Measurements from ENCODE around the gene DOK6. TPM values are rescaled to one million over a fixed set of nuclear protein-coding genes. Genes with fewer than 3 reads are reported as not detected.
"Not testable (repeated sequence)": the region's sequence is repeated elsewhere in the genome, so short reads cannot be mapped to it uniquely, and the experiment has no call there.

The DOK6 gene
- total RNA-seq, 1 donor from 2014 or later = 6.3 TPM

GRCh38 chr18:69813559-69813958 lies 412.9 kb downstream of the DOK6 start:
- intact Hi-C loops (cut with DNase I) = no loop called here
- no peak for DNase-seq (ENCODE audit: missing footprints)
- no peak for ATAC-seq

DNA sequence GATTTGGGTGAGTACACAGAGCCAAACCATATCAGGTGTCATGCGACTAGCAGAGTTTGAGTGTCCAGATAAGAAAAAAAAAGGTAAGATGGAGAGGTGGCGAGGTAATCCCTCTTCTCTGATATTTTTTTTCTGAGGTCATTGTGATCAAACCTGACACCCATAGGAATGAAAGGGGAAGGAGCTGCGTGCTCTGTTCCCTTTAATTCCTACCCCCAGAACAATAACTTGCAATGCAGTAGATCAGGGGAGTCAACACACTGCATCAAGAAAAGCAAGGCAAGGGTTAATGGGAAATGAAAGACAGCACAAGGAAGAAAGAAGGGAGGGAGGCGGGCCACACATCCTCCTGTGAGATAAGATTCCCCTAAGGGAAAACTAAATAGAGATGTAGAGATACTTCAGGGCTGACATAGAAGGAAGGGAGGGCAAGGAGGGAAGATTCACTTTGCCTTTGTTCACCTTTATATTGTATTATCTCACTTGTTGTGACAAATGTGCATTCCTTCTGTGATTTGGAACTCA lies 414.2 kb downstream of the DOK6 start:
- DNase-seq (ENCODE audit: missing footprints) (no peak), ATAC-seq (no peak)
- intact Hi-C loops (cut with DNase I) = no loop called here

- no peak for ATAC-seq
- DNase-seq (ENCODE audit: missing footprints) = no peak
- intact Hi-C loops (cut with DNase I) = no loop called here
Measured at GRCh38 chr18:69817335-69817940, 416.8 kb downstream of the DOK6 start.

- intact Hi-C loops (cut with DNase I) = no loop called here
- no peak for DNase-seq (ENCODE audit: missing footprints)
- ATAC-seq = no peak
Measured at GRCh38 chr18:69819460-69819859, 418.8 kb downstream of the DOK6 start.

DNA sequence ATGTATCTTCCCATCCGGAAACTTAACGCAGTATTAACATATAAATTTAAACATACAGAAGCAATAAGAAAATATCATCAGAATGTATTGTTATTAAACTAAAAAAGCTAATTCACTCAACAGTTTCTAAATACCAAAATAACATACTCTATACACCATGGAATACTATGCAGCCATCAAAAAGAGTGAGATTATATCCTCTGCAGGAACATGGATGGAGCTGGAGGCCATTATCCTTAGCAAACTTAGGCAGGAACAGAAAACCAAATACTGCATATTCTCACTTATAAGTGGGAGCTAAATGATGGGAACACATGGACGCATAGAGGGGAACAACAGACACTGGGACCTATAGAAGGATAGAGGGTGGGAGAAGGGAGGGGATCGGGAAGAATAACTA lies 419.9 kb downstream of the DOK6 start:
- ATAC-seq (no peak), DNase-seq (ENCODE audit: missing footprints) (no peak)
- intact Hi-C loops (cut with DNase I) = no loop called here

DNA sequence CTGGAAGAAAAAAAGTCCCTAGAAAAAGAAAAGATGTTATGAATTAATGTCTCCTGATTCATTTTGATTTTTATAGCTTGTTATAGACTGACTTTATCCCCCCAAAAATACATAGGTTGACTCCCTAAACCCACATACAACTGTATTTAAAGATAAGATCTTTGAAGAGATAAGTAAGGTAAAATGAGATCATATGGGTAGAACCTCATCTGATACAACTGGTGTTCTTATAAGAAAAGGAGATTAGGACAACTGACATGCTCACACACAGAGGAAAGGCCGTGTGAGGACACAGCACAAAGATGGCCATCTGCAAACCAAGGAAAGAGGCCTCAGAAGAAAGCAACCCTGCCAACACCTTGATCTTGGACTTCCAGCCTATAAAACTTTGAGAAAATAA lies 429.5 kb downstream of the DOK6 start:
- DNase-seq (ENCODE audit: missing footprints) (no peak), ATAC-seq (no peak)
- intact Hi-C loops (cut with DNase I) = no loop called here

GRCh38 chr18:69834980-69835379 lies 434.3 kb downstream of the DOK6 start:
- intact Hi-C loops (cut with DNase I); ATAC-seq: not testable (repeated sequence)
- peak; percentile 51 for DNase-seq (ENCODE audit: missing footprints)

GRCh38 chr18:69838003-69838402 lies 437.3 kb downstream of the DOK6 start:
- intact Hi-C loops (cut with DNase I) = no loop called here
- ATAC-seq (no peak), DNase-seq (ENCODE audit: missing footprints) (no peak)

DNA sequence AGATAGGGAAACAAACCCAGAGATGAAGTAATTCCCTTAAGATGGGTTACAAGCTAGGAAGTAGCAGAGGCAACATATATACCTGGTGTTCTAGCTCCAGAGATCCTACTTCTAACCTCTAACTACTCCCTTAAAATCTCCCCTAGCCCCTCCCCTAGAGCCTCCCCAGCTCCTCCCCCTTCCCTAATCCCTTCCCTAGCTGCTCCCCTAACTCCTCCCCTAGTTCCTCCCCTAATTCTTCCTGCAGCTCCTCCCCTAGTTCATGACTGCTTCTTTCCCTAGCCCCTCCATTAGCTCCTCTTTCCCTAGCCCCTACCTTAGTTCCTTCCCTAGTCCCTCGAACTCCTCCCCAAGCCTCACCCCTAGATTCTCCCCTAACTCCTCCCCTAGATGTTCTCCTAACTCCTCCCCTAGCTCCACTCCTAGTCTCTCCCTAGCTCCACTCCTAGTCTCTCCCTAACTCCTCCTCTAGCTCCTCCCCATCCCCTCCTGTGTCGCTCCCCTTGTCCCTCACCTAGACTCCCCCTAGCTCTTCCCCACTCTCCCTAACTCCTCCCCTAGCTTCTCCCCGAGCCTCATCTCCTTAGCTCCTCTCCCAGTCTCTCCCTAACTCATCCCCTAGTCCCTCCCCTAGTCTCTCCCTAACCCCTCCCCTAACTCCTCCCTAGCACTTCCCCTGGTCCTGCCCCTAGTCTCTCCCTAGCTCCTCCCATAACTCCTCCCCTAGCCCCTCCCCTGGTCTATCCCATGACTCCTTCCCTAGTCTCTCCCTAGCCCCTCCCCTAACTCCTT lies 438.1 kb downstream of the DOK6 start:
- intact Hi-C loops (cut with DNase I) = no loop called here
- no peak for DNase-seq (ENCODE audit: missing footprints)
- no peak for ATAC-seq

GRCh38 chr18:69839497-69839896 lies 438.8 kb downstream of the DOK6 start:
- ATAC-seq = no peak
- intact Hi-C loops (cut with DNase I) = no loop called here

GRCh38 chr18:69840001-69840400 lies 439.3 kb downstream of the DOK6 start:
- ATAC-seq = no peak
- intact Hi-C loops (cut with DNase I) = no loop called here
- no peak for DNase-seq (ENCODE audit: missing footprints)

More at GRCh38 chr18:69839497-69839896, 438.8 kb downstream of the DOK6 start:
- DNase-seq (ENCODE audit: missing footprints) = no peak

DNA sequence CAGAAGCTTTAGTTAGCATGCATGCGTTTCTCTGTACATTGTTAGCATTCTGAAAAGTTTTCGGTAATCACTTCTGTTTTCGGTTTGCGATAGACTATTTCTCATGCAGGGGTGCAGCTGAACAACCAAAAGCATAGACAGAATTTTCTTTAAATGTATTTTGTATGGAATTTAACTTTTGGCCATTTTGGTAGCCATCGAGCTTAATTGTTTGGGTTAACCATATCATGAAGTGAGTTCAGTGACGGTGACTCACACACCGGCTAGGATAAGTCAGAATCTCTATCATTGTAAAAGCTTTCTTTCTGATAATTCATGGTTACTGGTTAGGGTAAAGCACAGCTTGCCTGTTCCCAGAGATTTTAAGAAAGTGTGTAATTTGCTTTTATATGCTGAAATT lies 439.8 kb downstream of the DOK6 start:
- intact Hi-C loops (cut with DNase I) = no loop called here

DNA sequence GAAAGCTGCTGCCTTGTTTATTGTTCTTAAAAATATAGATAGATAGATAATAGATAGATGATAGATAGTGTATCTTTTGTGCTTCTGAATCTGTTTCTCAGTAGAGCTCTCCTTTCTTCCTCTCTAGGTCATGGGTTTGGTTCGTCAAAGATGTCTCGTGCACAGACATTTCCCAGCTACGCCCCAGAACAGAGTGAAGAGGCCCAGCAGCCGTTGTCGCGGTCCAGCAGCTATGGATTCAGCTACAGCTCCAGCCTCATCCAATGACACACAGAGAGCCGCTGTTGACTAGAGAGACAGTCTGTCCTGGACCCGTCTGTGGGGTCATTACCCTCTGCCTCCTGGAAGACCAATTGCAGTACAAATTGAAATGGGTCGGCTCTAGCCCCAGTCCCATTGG lies 440.4 kb downstream of the DOK6 start:
- intact Hi-C loops (cut with DNase I) = no loop called here

More for the DNA sequence above, 439.8 kb downstream of the DOK6 start:
- DNase-seq (ENCODE audit: missing footprints) (no peak), ATAC-seq (no peak)

GRCh38 chr18:69843015-69843414 lies 442.3 kb downstream of the DOK6 start:
- ATAC-seq (no peak), DNase-seq (ENCODE audit: missing footprints) (no peak)
- intact Hi-C loops (cut with DNase I) = no loop called here

More for the DNA sequence above, 440.4 kb downstream of the DOK6 start:
- DNase-seq (ENCODE audit: missing footprints) = no peak
- no peak for ATAC-seq

- intact Hi-C loops (cut with DNase I) = loop anchor here (5.0 kb wide), 1 partner anchor 228 kb away; no protein-coding TSS in a partner anchor
- DNase-seq (ENCODE audit: missing footprints) (no peak), ATAC-seq (no peak)
Measured at GRCh38 chr18:69844656-69845055, 444.0 kb downstream of the DOK6 start.

- no peak for DNase-seq (ENCODE audit: missing footprints)
- ATAC-seq = peak; percentile 46
- intact Hi-C loops (cut with DNase I) = loop anchor here (5.0 kb wide), 1 partner anchor 226 kb away; no protein-coding TSS in a partner anchor
Measured at GRCh38 chr18:69845593-69846506, 445.2 kb downstream of the DOK6 start.

DNA sequence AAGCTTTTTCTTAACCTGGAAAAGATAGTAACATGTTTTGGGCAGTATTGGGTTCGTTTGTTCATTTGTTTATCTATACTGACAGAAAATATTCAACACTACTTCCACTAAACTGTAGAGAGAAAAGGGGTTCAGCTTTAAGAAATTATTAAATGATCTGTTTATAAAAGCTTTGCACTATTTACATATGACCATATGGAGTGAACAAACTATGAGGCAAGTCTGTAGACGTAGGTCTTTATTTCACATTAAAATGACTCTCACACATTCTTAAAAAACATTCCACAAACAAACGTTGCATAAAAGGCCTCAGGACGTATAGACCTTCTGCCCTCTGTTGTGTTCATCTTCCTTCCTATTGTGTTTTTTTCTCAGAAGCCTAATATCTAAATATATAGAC lies 452.4 kb downstream of the DOK6 start:
- DNase-seq (ENCODE audit: missing footprints) = no peak
- ATAC-seq = no peak
- intact Hi-C loops (cut with DNase I) = no loop called here

DNA sequence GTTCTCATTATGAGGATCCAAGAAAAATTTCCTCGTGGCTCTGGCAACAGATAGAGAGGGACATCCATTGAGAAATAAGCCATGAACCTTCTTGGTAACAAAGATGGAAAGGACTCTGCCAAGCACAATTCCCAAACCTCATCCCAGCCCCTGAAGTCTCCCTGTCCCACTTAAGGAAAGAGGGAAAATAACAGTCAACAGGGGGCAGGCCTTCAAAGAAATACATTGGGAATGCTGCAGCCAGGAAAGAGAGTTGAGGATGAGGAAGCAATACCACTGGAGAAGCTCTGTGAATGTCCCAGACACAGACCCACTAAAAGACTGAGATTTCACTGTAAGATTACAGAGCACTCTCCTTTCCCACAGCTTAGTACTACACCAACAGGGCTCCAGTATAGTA lies 453.8 kb downstream of the DOK6 start:
- DNase-seq (ENCODE audit: missing footprints) (no peak), ATAC-seq (no peak)
- intact Hi-C loops (cut with DNase I) = no loop called here

- intact Hi-C loops (cut with DNase I) = no loop called here
- no peak for DNase-seq (ENCODE audit: missing footprints)
- no peak for ATAC-seq
Measured at GRCh38 chr18:69858897-69859296, 458.2 kb downstream of the DOK6 start.

All from Right ventricle myocardium inferior (tissue), 1 donor.